Astrocyte (in vitro differentiated cells and primary cell): ENCODE measurements around the gene SLC24A4.

Experiments
- CTCF ChIP-seq: IDR thresholded peaks from 2 replicates; pipeline ENCODE4 v1.5.1; 2011; ENCODE audit warnings: low read depth, mild to moderate bottlenecking, inconsistent platforms, low read length, moderate library complexity; ENCODE audit not compliant: insufficient read depth
- EZH2 ChIP-seq: IDR thresholded peaks from 2 replicates; pipeline ENCODE4 v1.6.1; 2012; ENCODE audit warnings: mild to moderate bottlenecking, low read length, inconsistent platforms; ENCODE audit not compliant: insufficient read depth

GRCh38 chr14:92276074-92276473, 46.9 kb upstream of the SLC24A4 start:
- no peak for TF ChIP-seq EZH2
- TF ChIP-seq CTCF = no peak
